Activated CD8-positive, alpha-beta T cell treated with anti-CD3 and anti-CD28 coated beads for 36 hours (primary cell): ENCODE results near the gene CLCN6. TPM values are rescaled to one million over a fixed set of nuclear protein-coding genes. Genes with fewer than 3 reads are reported as not detected.

Experiments
- ATAC-seq: fragments of 200-7000 bp; cut with Tn5 transposase; one replicate; pipeline ENCODE4 v1.10.0; 2021; ENCODE audit warnings: mild to moderate bottlenecking, moderate library complexity
- CTCF ChIA-PET: fragments of 350-600 bp; sonication (Branson Sonifier 250); formaldehyde crosslinking; loops from one replicate; lab custom pipeline; 2021; ENCODE audit warnings: antibody characterized with exemption; lab: Charles Lee
- POLR2A ChIA-PET: fragments of 350-600 bp; sonication (Branson Sonifier 250); formaldehyde crosslinking; loops from one replicate; lab custom pipeline; 2021; ENCODE audit warnings: antibody characterized with exemption; lab: Charles Lee
- DNase-seq: peaks from one replicate; pipeline ENCODE4 v3.0.0-alpha.2; 2020
- H3K27ac Mint-ChIP-seq: one replicate; pipeline ENCODE4 v1.8.0; 2021; ENCODE audit warnings: mild to moderate bottlenecking, mixed read lengths
- H3K27me3 Mint-ChIP-seq: one replicate; pipeline ENCODE4 v1.8.0; 2021; ENCODE audit warnings: mixed read lengths
- H3K36me3 Mint-ChIP-seq: one replicate; pipeline ENCODE4 v1.8.0; 2021; ENCODE audit warnings: low read depth, mixed read lengths
- H3K4me1 Mint-ChIP-seq: one replicate; pipeline ENCODE4 v1.8.0; 2021; ENCODE audit warnings: low read depth, mixed read lengths
- H3K4me3 Mint-ChIP-seq: one replicate; pipeline ENCODE4 v1.8.0; 2021; ENCODE audit warnings: mild to moderate bottlenecking, moderate library complexity, mixed read lengths
- H3K9me3 Mint-ChIP-seq: one replicate; pipeline ENCODE4 v1.8.0; 2021; ENCODE audit warnings: mixed read lengths
- CTCF ChIP-seq: fragments of 200-600 bp; IDR thresholded peaks from one replicate; pipeline ENCODE4 v1.8.0; 2022; ENCODE audit warnings: antibody characterized with exemption, mild to moderate bottlenecking
- intact Hi-C: fragments of 100-400 bp; cut with micrococcal nuclease; formaldehyde crosslinking; loops from one replicate; pipeline ENCODE4 v1.10.0; 2022
- total RNA-seq, 2 experiments: library from RNA; stranded (reverse); gene quantifications; one replicate each; pipeline ENCODE4 v1.2.3, GENCODE V29; 2021

Gene CLCN6
- total RNA-seq, 2 experiments from 2014 or later: 10.8 to 12.2 TPM

- H3K27me3 Mint-ChIP-seq: no peaks in the 10 kb centered on the region
- peaks cover 10% of the 10 kb centered on the region for H3K36me3 Mint-ChIP-seq
- intact Hi-C loops: no loop called here
- no peak overlapping the region for H3K27ac Mint-ChIP-seq
- ChIA-PET CTCF (no interaction called here), POLR2A (no interaction called here)
- ATAC-seq: no peak
- H3K9me3 Mint-ChIP-seq: no peaks in the 10 kb centered on the region
- H3K4me3 Mint-ChIP-seq: no peak overlapping the region
- peaks cover 25% of the 10 kb centered on the region for H3K4me1 Mint-ChIP-seq
- TF ChIP-seq CTCF: no peak
- no peak for DNase-seq
These were observed 6.9 kb upstream of the CLCN6 start for GRCh38 chr1:11799099-11799498.

DNA sequence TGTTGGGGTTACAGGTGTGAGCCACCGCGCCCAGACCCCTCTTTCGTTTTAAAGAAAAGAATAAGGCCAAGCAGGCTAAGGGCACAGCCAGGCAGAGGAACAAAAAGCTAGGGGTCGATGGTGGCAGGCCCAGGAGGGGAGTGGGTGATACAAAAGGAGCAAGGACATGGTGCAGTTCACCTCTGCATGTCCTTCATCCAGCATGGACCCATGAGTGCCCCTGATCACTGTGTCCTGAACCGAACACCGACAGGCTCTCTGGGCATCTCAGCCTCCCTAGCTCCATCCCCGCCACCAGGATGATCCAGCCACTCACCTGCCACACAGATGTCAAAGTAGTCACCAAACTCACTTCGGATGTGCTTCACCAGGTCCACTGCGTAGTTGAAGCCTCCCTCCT, 6.1 kb upstream of the CLCN6 start:
- Mint-ChIP-seq H3K27me3 (no peaks in the 10 kb centered on the region), H3K9me3 (no peaks in the 10 kb centered on the region), H3K36me3 (peaks cover 7% of the 10 kb centered on the region), H3K4me1 (peaks cover 32% of the 10 kb centered on the region), H3K27ac (no peak overlapping the region), H3K4me3 (no peak overlapping the region)
- TF ChIP-seq CTCF: no peak
- ATAC-seq (no peak), DNase-seq (no peak)
- ChIA-PET CTCF (no interaction called here), POLR2A (no interaction called here)
- intact Hi-C loops: no loop called here

DNA sequence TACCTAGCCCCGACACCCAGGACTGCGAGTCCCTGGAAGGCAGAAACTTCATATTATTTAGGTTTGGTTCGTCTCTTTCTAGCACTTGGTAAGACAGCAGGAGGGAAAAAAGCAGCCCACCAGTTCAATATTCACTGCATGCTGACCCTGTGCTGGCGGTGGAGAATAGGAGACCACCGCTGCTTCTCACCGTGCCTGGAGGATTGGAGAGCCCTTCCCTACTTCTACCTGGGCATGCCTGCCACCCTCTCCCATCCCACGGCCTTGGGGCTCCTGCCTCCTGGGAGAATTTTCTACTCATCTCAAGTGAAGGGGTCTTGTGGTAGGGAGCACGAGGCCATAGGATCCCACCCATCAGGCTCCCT, 5.6 kb upstream of the CLCN6 start:
- DNase-seq: no peak
- ATAC-seq: no peak
- POLR2A ChIA-PET: interaction anchor here (1.6 kb wide), 1 partner anchor 108 kb away, joined by 6 read pairs; no protein-coding TSS in a partner anchor
- Mint-ChIP-seq H3K9me3 (no peaks in the 10 kb centered on the region), H3K27ac (no peak overlapping the region), H3K4me1 (peaks cover 33% of the 10 kb centered on the region), H3K27me3 (no peaks in the 10 kb centered on the region), H3K36me3 (peaks cover 5% of the 10 kb centered on the region), H3K4me3 (no peak overlapping the region)
- CTCF ChIA-PET: no interaction called here
- intact Hi-C loops: no loop called here
- TF ChIP-seq CTCF: no peak

GRCh38 chr1:11800756-11801433, 5.1 kb upstream of the CLCN6 start:
- H3K4me1 Mint-ChIP-seq: peaks cover 33% of the 10 kb centered on the region
- H3K27ac Mint-ChIP-seq: no peak overlapping the region
- POLR2A ChIA-PET: interaction anchor here (1.6 kb wide), 1 partner anchor 107 kb away, joined by 6 read pairs; no protein-coding TSS in a partner anchor
- H3K27me3 Mint-ChIP-seq: no peaks in the 10 kb centered on the region
- no peak overlapping the region for H3K4me3 Mint-ChIP-seq
- DNase-seq (no peak), ATAC-seq (no peak)
- intact Hi-C loops: no loop called here
- TF ChIP-seq CTCF: no peak
- H3K9me3 Mint-ChIP-seq: no peaks in the 10 kb centered on the region
- CTCF ChIA-PET: interaction anchor here (0.6 kb wide), 1 partner anchor 122 kb away, joined by 3 read pairs; no protein-coding TSS in a partner anchor
- peaks cover 4% of the 10 kb centered on the region for H3K36me3 Mint-ChIP-seq

DNA sequence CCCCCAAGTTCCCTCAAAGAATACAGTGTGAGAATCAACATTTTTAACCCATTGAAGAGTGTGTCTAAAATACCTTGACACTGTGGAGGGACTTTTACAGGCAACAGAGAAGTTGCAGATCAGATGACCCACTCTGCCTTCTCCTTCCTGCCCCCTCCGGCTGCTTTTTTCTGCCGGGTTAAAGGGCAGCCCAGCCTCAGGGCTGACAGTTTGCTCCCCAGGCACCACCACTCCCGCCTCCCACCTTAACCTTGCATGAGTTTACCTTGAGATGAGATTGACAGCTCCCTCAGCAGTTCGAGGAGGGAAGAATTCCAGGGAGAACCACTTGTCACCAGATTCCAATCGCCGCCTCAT, 3.4 kb upstream of the CLCN6 start:
- no peak for ATAC-seq
- no peak for TF ChIP-seq CTCF
- Mint-ChIP-seq H3K36me3 (peaks cover 4% of the 10 kb centered on the region), H3K9me3 (no peaks in the 10 kb centered on the region), H3K27me3 (no peaks in the 10 kb centered on the region), H3K4me3 (peak overlapping the region; percentile 72), H3K4me1 (peaks cover 41% of the 10 kb centered on the region), H3K27ac (peak overlapping the region; percentile 79)
- intact Hi-C loops: no loop called here
- ChIA-PET POLR2A (interaction anchor here (1.1 to 6.5 kb wide), 2 partner anchors 15 to 106 kb away, joined by 4 to 123 read pairs; no protein-coding TSS in a partner anchor), CTCF (interaction anchor here (1.0 to 1.7 kb wide), 3 partner anchors 17 to 138 kb away, joined by 3 to 5 read pairs (median 5); partner anchors contain the start of gene FBXO6)
- DNase-seq: peak; percentile 32
